ENCODE measurements around the gene DMRTB1.

DNA sequence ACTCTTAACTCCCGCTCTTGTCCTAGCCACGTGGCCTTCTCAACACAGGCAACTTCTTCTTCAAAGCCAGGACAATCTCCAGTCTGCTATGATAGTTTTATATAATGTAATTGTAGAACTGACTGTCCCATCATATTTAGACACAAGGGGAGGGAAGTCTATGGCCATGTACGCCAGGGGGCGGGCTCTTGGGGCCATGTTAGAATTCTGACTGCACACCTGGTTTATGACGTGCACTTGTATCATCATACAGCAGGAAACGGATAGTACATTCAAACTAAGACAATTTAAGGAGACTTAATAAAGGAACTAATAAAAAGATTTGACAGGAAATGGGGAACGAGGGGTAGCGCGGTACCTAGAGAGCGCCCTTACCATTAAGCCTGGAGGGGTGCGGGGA lies 21.5 kb downstream of the DMRTB1 start:
- no peak for TF ChIP-seq EZH2 (IDR thresholded peaks at IDR 0.05; ENCODE audit: borderline replicate concordance, insufficient read depth, low read depth, low read length, poor library complexity, severe bottlenecking)
- TF ChIP-seq, protein P1, sequence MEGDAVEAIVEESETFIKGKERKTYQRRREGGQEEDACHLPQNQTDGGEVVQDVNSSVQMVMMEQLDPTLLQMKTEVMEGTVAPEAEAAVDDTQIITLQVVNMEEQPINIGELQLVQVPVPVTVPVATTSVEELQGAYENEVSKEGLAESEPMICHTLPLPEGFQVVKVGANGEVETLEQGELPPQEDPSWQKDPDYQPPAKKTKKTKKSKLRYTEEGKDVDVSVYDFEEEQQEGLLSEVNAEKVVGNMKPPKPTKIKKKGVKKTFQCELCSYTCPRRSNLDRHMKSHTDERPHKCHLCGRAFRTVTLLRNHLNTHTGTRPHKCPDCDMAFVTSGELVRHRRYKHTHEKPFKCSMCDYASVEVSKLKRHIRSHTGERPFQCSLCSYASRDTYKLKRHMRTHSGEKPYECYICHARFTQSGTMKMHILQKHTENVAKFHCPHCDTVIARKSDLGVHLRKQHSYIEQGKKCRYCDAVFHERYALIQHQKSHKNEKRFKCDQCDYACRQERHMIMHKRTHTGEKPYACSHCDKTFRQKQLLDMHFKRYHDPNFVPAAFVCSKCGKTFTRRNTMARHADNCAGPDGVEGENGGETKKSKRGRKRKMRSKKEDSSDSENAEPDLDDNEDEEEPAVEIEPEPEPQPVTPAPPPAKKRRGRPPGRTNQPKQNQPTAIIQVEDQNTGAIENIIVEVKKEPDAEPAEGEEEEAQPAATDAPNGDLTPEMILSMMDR (IDR thresholded peaks at IDR 0.05) = no peak
